IPS DF 6.9 (cell line): Measurements from ENCODE around the gene PRKAG3.

Experiments
- DNase-seq: peaks from one replicate; pipeline ENCODE4 v3.0.0-alpha.2; 2013; ENCODE audit warnings: low read depth, low spot score
- H3K27ac ChIP-seq: one replicate; pipeline ENCODE4 v1.5.1; 2013; ENCODE audit warnings: low read length, control low read depth
- H3K27me3 ChIP-seq: 2 replicates; pipeline ENCODE4 v1.6.1; 2013; ENCODE audit warnings: mild to moderate bottlenecking, low read length; ENCODE audit not compliant: control insufficient read depth, insufficient read depth
- H3K36me3 ChIP-seq: 2 replicates; pipeline ENCODE4 v1.6.1; 2013; ENCODE audit warnings: low read length; ENCODE audit not compliant: control insufficient read depth, insufficient read depth
- H3K4me1 ChIP-seq: 2 replicates; pipeline ENCODE4 v1.6.1; 2013; ENCODE audit warnings: low read length; ENCODE audit not compliant: control insufficient read depth, insufficient read depth
- H3K4me3 ChIP-seq: 2 replicates; pipeline ENCODE4 v1.5.1; 2013; ENCODE audit warnings: mild to moderate bottlenecking, low read length
- H3K9me3 ChIP-seq: 2 replicates; pipeline ENCODE4 v1.6.1; 2013; ENCODE audit warnings: low read length, inconsistent platforms; ENCODE audit not compliant: control insufficient read depth, insufficient read depth
- WGBS: extraction: QIAGEN DNeasy Blood & Tissue Kit; methylation state at CpG from one replicate; pipeline ENCODE4 v1.1.7; 2013; ENCODE audit warnings: mixed read lengths, missing lambda C conversion rate; ENCODE audit not compliant: insufficient read length, insufficient coverage; 5-methylcytosine and 5-hydroxymethylcytosine counted together

The PRKAG3 gene

DNA sequence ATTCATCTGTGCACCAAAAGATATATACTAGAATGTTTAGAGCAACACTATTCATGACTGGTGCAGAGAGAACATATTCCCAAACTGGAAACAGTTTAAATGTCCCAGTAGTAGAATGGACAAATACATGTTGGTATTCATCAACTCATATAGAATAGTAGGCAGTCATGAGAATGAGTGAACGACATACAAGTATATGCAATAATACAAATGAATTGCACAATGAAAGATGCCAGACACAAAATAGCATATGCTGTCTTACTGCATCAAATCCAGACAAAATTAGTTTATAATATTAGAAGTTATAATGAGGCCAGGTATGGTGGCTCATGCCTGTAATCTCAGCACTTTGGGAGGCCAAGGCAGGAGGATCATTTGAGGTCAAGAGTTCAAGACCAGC, 8.3 kb upstream of the PRKAG3 start:
- Histone ChIP-seq H3K27ac (no peak overlapping the region), H3K36me3 (no peaks in the 10 kb centered on the region), H3K4me1 (no peaks in the 10 kb centered on the region), H3K4me3 (no peak overlapping the region), H3K9me3 (no peaks in the 10 kb centered on the region), H3K27me3 (no peaks in the 10 kb centered on the region)
- no CpG with 5 or more reads among the region's 1 CpG for WGBS
- DNase-seq: no peak

DNA sequence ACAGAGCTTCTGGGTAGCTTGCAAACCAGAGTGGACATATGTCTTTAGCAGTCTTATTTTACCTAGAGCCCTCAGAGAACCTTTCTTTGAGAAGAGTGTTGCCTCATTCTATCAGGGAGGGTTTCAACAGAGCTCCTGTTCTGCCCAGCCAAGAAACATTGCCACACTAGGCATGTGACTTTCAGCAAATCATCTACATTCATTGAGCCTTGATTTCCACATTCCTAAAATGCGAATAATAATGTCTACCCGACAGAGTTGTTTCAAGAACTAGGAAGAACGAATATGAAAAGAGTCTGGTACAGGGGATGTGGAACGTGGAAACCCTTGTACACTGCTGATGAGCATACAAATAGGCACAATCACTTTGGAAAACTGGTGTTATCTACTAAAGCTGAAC, 7.8 kb upstream of the PRKAG3 start:
- WGBS: no CpG with 5 or more reads among the region's 4 CpGs
- Histone ChIP-seq H3K27me3 (no peaks in the 10 kb centered on the region), H3K4me3 (no peak overlapping the region), H3K4me1 (no peaks in the 10 kb centered on the region), H3K36me3 (no peaks in the 10 kb centered on the region), H3K27ac (no peak overlapping the region), H3K9me3 (no peaks in the 10 kb centered on the region)
- DNase-seq: no peak

DNA sequence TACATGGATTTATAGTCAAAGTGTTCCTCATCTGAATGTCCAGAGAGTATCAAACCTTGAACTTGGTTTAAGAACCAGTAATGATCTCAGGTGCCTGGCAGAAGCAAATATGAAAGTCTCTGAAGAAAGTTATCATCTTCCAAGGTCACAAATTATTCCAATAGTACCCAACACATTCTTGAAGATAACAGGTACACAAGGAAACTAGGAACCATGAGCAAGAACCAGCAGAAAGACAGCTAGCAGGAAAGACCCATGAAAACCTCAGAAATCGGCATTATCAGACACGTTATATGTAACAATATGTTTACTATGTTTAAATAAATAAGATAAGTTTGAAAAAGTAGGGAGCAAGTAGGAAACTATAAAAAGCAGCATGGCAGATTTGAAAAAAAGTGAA, 5.9 kb upstream of the PRKAG3 start:
- H3K4me3 ChIP-seq: no peak overlapping the region
- H3K36me3 ChIP-seq: no peaks in the 10 kb centered on the region
- DNase-seq: no peak
- no peaks in the 10 kb centered on the region for H3K9me3 ChIP-seq
- no peaks in the 10 kb centered on the region for H3K27me3 ChIP-seq
- H3K27ac ChIP-seq: no peak overlapping the region
- no CpG with 5 or more reads among the region's 2 CpGs for WGBS
- H3K4me1 ChIP-seq: no peaks in the 10 kb centered on the region

GRCh38 chr2:218834685-218835084, 3.1 kb upstream of the PRKAG3 start:
- Histone ChIP-seq H3K36me3 (no peaks in the 10 kb centered on the region), H3K4me3 (no peak overlapping the region), H3K27ac (no peak overlapping the region), H3K4me1 (no peaks in the 10 kb centered on the region), H3K9me3 (no peaks in the 10 kb centered on the region), H3K27me3 (no peaks in the 10 kb centered on the region)
- WGBS: no CpG with 5 or more reads among the region's 4 CpGs
- no peak for DNase-seq

DNA sequence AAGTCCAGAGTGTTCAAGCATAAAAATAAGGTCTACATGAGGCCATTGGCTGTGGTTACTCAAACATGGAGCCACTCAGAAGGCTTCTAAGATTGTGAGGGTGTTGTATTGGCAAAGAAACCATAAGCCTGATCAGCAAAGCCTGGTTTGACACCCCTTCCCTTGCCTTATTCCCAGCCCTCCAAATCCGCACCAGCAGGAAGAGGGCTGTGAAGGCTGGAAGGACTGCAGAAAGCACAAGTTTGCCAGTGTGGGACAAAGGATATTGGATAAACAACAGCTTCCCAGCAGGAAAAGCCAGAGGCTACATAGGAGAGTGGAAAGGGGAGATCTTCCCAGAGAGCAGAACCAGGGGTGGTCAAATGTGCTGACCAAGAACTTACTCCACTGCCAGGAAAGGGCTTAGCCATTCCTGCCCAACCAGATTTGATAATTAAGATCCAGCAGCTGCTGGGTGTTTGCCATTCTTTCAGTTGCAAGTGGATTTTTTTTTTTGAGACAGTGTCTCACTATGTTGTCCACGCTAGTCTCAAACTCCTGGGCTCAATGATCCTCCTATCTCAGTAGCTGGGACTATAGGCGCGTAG, 1.5 kb upstream of the PRKAG3 start:
- H3K4me1 ChIP-seq: no peaks in the 10 kb centered on the region
- no peak overlapping the region for H3K4me3 ChIP-seq
- no peak overlapping the region for H3K27ac ChIP-seq
- no peaks in the 10 kb centered on the region for H3K36me3 ChIP-seq
- no peaks in the 10 kb centered on the region for H3K27me3 ChIP-seq
- no peak for DNase-seq
- no peaks in the 10 kb centered on the region for H3K9me3 ChIP-seq
- no CpG with 5 or more reads among the region's 4 CpGs for WGBS

GRCh38 chr2:218832520-218832919, 917 bp upstream of the PRKAG3 start:
- DNase-seq: no peak
- H3K27ac ChIP-seq: no peak overlapping the region
- no peak overlapping the region for H3K4me3 ChIP-seq
- no peaks in the 10 kb centered on the region for H3K4me1 ChIP-seq
- H3K36me3 ChIP-seq: no peaks in the 10 kb centered on the region
- H3K27me3 ChIP-seq: no peaks in the 10 kb centered on the region
- no CpG with 5 or more reads among the region's 3 CpGs for WGBS
- H3K9me3 ChIP-seq: no peaks in the 10 kb centered on the region

- Histone ChIP-seq H3K27me3 (no peaks in the 10 kb centered on the region), H3K9me3 (no peaks in the 10 kb centered on the region), H3K4me3 (no peak overlapping the region), H3K4me1 (no peaks in the 10 kb centered on the region), H3K27ac (no peak overlapping the region), H3K36me3 (no peaks in the 10 kb centered on the region)
- whole genome bisulfite sequencing: no CpG with 5 or more reads among the region's 3 CpGs
- no peak for DNase-seq
These were observed 478 bp upstream of the PRKAG3 start for GRCh38 chr2:218832081-218832480.

- H3K27me3 ChIP-seq: no peaks in the 10 kb centered on the region
- H3K4me1 ChIP-seq: no peaks in the 10 kb centered on the region
- H3K4me3 ChIP-seq: no peak overlapping the region
- WGBS: no CpG with 5 or more reads among the region's 3 CpGs
- H3K9me3 ChIP-seq: no peaks in the 10 kb centered on the region
- DNase-seq: no peak
- H3K27ac ChIP-seq: no peak overlapping the region
- no peaks in the 10 kb centered on the region for H3K36me3 ChIP-seq
These were observed 887 bp downstream of the PRKAG3 start for GRCh38 chr2:218830526-218831306.

- DNase-seq: no peak
- WGBS: no CpG with 5 or more reads among the region's 17 CpGs
- Histone ChIP-seq H3K4me1 (no peaks in the 10 kb centered on the region), H3K27ac (no peak overlapping the region), H3K27me3 (no peaks in the 10 kb centered on the region), H3K36me3 (no peaks in the 10 kb centered on the region), H3K4me3 (no peak overlapping the region), H3K9me3 (no peaks in the 10 kb centered on the region)
These were observed 1.6 kb downstream of the PRKAG3 start for GRCh38 chr2:218829868-218830451.

GRCh38 chr2:218828477-218828778, 3.2 kb downstream of the PRKAG3 start:
- no peaks in the 10 kb centered on the region for H3K9me3 ChIP-seq
- WGBS: no CpG with 5 or more reads among the region's 4 CpGs
- no peaks in the 10 kb centered on the region for H3K27me3 ChIP-seq
- H3K4me1 ChIP-seq: no peaks in the 10 kb centered on the region
- no peak for DNase-seq
- H3K4me3 ChIP-seq: no peak overlapping the region
- no peaks in the 10 kb centered on the region for H3K36me3 ChIP-seq
- no peak overlapping the region for H3K27ac ChIP-seq
